H1 (cell line): Measurements from ENCODE around the gene CROT. TPM values are rescaled to one million over a fixed set of nuclear protein-coding genes. Genes with fewer than 3 reads are reported as not detected.

Source experiments
- BACH1 ChIP-seq: IDR thresholded peaks from 2 replicates; pipeline ENCODE4 v1.6.1; 2012; ENCODE audit warnings: low read length, improper control_type of control experiment
- EZH2 ChIP-seq: fragments of 200-600 bp; sonication (generic); IDR thresholded peaks from 2 replicates; pipeline ENCODE4 v1.7.1; 2012; ENCODE audit warnings: low read depth, mild to moderate bottlenecking, moderate library complexity, low read length, inconsistent platforms; ENCODE audit not compliant: severe bottlenecking
- KDM1A ChIP-seq: fragments of 200-600, 300-600 bp; sonication (generic); IDR thresholded peaks from 2 replicates; pipeline ENCODE4 v1.7.1; 2016; ENCODE audit warnings: mild to moderate bottlenecking, low read length, borderline replicate concordance
- polyA plus RNA-seq, 7 experiments: library from polyadenylated mRNA; depleted of rRNA in 3 of 7; stranded (reverse) in 5 of 7; unstranded in 2 of 7; fragments of >200 nt in 5 of 7; fragments of 200-250 nt in 2 of 7; gene quantifications; 1 replicate in 5 of 7; 2 replicates in 1 of 7; 4 replicates in 1 of 7; pipeline versions ENCODE4 v1.2.1 to v1.2.3, GENCODE V29; 2011 to 2013; ENCODE audit warnings: missing spikeins in 2 of 7, mixed read lengths in 2 of 7
- total RNA-seq: library from RNA; stranded (reverse); fragmentation: NEBNext Ultra II Directional; extraction: Animal tissue kit (Norgen Biotek cat#: 25700); gene quantifications from 2 replicates; pipeline ENCODE4 v1.2.1, GENCODE V29; 2021

The CROT gene
- total and polyA plus RNA-seq, 2 of the 8 experiments (the other 6 are each of a cell fraction or from before 2014, with no cell fraction given): 2.2 to 5.6 TPM

- TF ChIP-seq KDM1A (no peak), BACH1 (no peak), EZH2 (no peak)
Observed at GRCh38 chr7:87337331-87337730, 8.1 kb upstream of the CROT start (continued).
